GM12878 (cell line): ENCODE results near the gene PPP1CC. TPM values are rescaled to one million over a fixed set of nuclear protein-coding genes. Genes with fewer than 3 reads are reported as not detected.

ENCODE experiments used
- ATAC-seq: fragments of 200-7000 bp; cut with Tn5 transposase; 3 replicates; pipeline ENCODE4 v1.9.1; 2020; ENCODE audit warnings: mild to moderate bottlenecking, moderate library complexity
- BruUV-seq: library from RNA; stranded (reverse); fragments of 400-500 nt; replicated peaks from 2 replicates; lab custom pipeline; 2021; lab: Mats Ljungman, UMichigan
- CTCF ChIA-PET: fragments of 300-600 bp; sonication (Branson Sonifier 250); formaldehyde crosslinking; extraction: SDS; loops from one replicate; lab custom pipeline; 2021; ENCODE audit warnings: inconsistent platforms; lab: Yijun Ruan, JAX
- POLR2A ChIA-PET: fragments of 350-600 bp; formaldehyde crosslinking; extraction: SDS; loops from one replicate; lab custom pipeline; 2021; ENCODE audit warnings: inconsistent platforms; lab: Charles Lee
- RAD21 ChIA-PET: fragments of 300-600 bp; sonication (Branson Sonifier 250); formaldehyde crosslinking; loops from one replicate; lab custom pipeline; 2023; ENCODE audit warnings: antibody characterized with exemption; ENCODE audit not compliant: unreplicated experiment; lab: Charles Lee
- SMC1A ChIA-PET: fragments of 300-600 bp; sonication (Branson Sonifier 250); formaldehyde crosslinking; loops from one replicate; lab custom pipeline; 2023; ENCODE audit not compliant: unreplicated experiment, uncharacterized antibody; lab: Charles Lee
- DNase-seq: peaks from one replicate; pipeline ENCODE4 v3.0.0-alpha.2; 2011; ENCODE audit warnings: low read depth, low spot score
- FAIRE-seq: peaks from 3 replicates; lab custom pipeline; 2011; peaks lifted over from hg19 to GRCh38; lab: Jason Lieb, UNC
- H2AFZ ChIP-seq: 2 replicates; pipeline ENCODE4 v1.6.0; 2011; ENCODE audit warnings: low read depth, low read length, control low read depth; ENCODE audit not compliant: control insufficient read depth
- H3K27ac ChIP-seq: 2 replicates; pipeline ENCODE4 v1.5.1; 2011; ENCODE audit warnings: control low read depth; ENCODE audit not compliant: control insufficient read depth, insufficient read depth
- H3K27me3 ChIP-seq, 2 experiments: replicated peaks in 1 of 2; 2 replicates each; pipeline versions ENCODE4 v1.6.0 to v1.6.1; 2011; ENCODE audit warnings: low read length in 1 of 2; ENCODE audit not compliant: control insufficient read depth in 2 of 2, insufficient read depth in 2 of 2
- H3K36me3 ChIP-seq, 2 experiments: 2 replicates each; pipeline ENCODE4 v1.5.1; 2011; ENCODE audit warnings: low read length in 1 of 2; ENCODE audit not compliant: control insufficient read depth in 2 of 2, insufficient read depth in 2 of 2
- H3K4me1 ChIP-seq: 2 replicates; pipeline ENCODE4 v1.6.1; 2011; ENCODE audit warnings: mild to moderate bottlenecking, low read length, moderate library complexity, mixed read lengths; ENCODE audit not compliant: control insufficient read depth, insufficient read depth
- H3K4me2 ChIP-seq: 2 replicates; pipeline ENCODE4 v1.6.0; 2011; ENCODE audit warnings: control low read depth; ENCODE audit not compliant: control insufficient read depth, insufficient read depth
- H3K4me3 ChIP-seq: fragments of 200-600 bp; sonication (generic); 2 replicates; pipeline ENCODE4 v1.5.1; 2016
- H3K79me2 ChIP-seq: 2 replicates; pipeline ENCODE4 v1.6.0; 2011; ENCODE audit warnings: low read length; ENCODE audit not compliant: control insufficient read depth, insufficient read depth
- H3K9ac ChIP-seq: 2 replicates; pipeline ENCODE4 v1.8.0; 2011; ENCODE audit warnings: low read length, control low read depth, mixed read lengths; ENCODE audit not compliant: control insufficient read depth, insufficient read depth
- H3K9me3 ChIP-seq: replicated peaks from 3 replicates; pipeline ENCODE4 v1.5.1; 2011; ENCODE audit warnings: mild to moderate bottlenecking, low read length; ENCODE audit not compliant: control insufficient read depth, insufficient read depth
- H4K20me1 ChIP-seq: 2 replicates; pipeline ENCODE4 v1.6.0; 2011; ENCODE audit not compliant: control insufficient read depth, insufficient read depth
- ATF7 ChIP-seq: fragments of 450-650 bp; IDR thresholded peaks from 2 replicates; pipeline ENCODE4 v1.6.1; 2016; ENCODE audit warnings: low read depth, mild to moderate bottlenecking
- E4F1 ChIP-seq: fragments of 450-650 bp; IDR thresholded peaks from 2 replicates; pipeline ENCODE4 v1.6.1; 2018; ENCODE audit warnings: borderline replicate concordance, mild to moderate bottlenecking; ENCODE audit not compliant: partially characterized antibody
- JUNB ChIP-seq: IDR thresholded peaks from 2 replicates; pipeline ENCODE4 v1.6.1; 2016; ENCODE audit warnings: antibody characterized with exemption, mild to moderate bottlenecking
- NFYA ChIP-seq: IDR thresholded peaks from 2 replicates; pipeline ENCODE4 v1.6.1; 2011; ENCODE audit warnings: low read depth, mild to moderate bottlenecking, low read length, improper control_type of control experiment, borderline replicate concordance
- NR2F1 ChIP-seq: fragments of 450-650 bp; conservative IDR thresholded peaks from 2 replicates; pipeline ENCODE4 v1.6.1; 2017; ENCODE audit warnings: mild to moderate bottlenecking
- PAX5 ChIP-seq: IDR thresholded peaks from 2 replicates; pipeline ENCODE4 v1.6.1; 2011; ENCODE audit warnings: low read depth, low read length, borderline replicate concordance
- PML ChIP-seq: IDR thresholded peaks from 2 replicates; pipeline ENCODE4 v1.6.1; 2012; ENCODE audit warnings: low read length, inconsistent platforms
- POLR2AphosphoS5 ChIP-seq: IDR thresholded peaks from 2 replicates; pipeline ENCODE4 v1.6.1; 2011; ENCODE audit warnings: mild to moderate bottlenecking, low read length, inconsistent platforms
- ZBTB4 ChIP-seq: fragments of 450-650 bp; formaldehyde crosslinking; IDR thresholded peaks from 2 replicates; pipeline ENCODE4 v1.4.0; 2022; ENCODE audit warnings: mild to moderate bottlenecking, moderate library complexity
- ZNF384 ChIP-seq: IDR thresholded peaks from 2 replicates; pipeline ENCODE4 v1.6.1; 2012; ENCODE audit warnings: low read depth, mild to moderate bottlenecking, low read length, improper control_type of control experiment, borderline replicate concordance
- ZNF687 ChIP-seq: fragments of 450-650 bp; IDR thresholded peaks from 2 replicates; pipeline ENCODE4 v1.6.1; 2017; ENCODE audit warnings: mild to moderate bottlenecking, moderate library complexity
- ZZZ3 ChIP-seq: IDR thresholded peaks from 2 replicates; pipeline ENCODE4 v1.6.1; 2011; ENCODE audit warnings: low read depth; ENCODE audit not compliant: control insufficient read depth, insufficient read length
- WGBS: methylation state at CpG from one replicate; pipeline ENCODE4 v1.1.6; 2016; ENCODE audit warnings: low lambda C conversion rate; ENCODE audit not compliant: insufficient replicate concordance, insufficient coverage; ENCODE audit errors: missing lambda C conversion rate; 5-methylcytosine and 5-hydroxymethylcytosine counted together
- in situ Hi-C: fragments of 300-500 bp; cut with MboI; formaldehyde crosslinking; loops from 9 replicates; pipeline ENCODE4 v1.14.3; 2018; ENCODE audit warnings: mixed read lengths
- intact Hi-C: fragments of 100-400 bp; cut with micrococcal nuclease; formaldehyde crosslinking; loops from one replicate; pipeline ENCODE4 v1.14.2; 2022; ENCODE audit not compliant: unreplicated experiment
- polyA plus RNA-seq, 11 experiments: library from polyadenylated mRNA; depleted of rRNA in 4 of 11; unstranded in 6 of 11; stranded (reverse) in 5 of 11; fragments of >200 nt; fragmentation: Nextera tagmentation in 4 of 11; fragmentation: Illumina TruSeq in 1 of 11; extraction: Ambion mirVana in 4 of 11; extraction: Trizol in 1 of 11; gene quantifications; 1 replicate in 1 of 11; 2 replicates in 10 of 11; pipeline versions ENCODE4 v1.2.1 to v1.2.3, GENCODE V29; 2011 to 2016; ENCODE audit warnings: inconsistent platforms in 2 of 11, missing spikeins in 2 of 11, low read depth in 1 of 11
- total RNA-seq, 4 experiments: library from RNA; depleted of rRNA in 3 of 4; stranded (reverse); fragments of >200 nt in 3 of 4; fragmentation: Illumina TruSeq in 1 of 4; extraction: Trizol in 1 of 4; gene quantifications; 2 replicates each; pipeline versions ENCODE4 v1.2.1 to v1.2.3, GENCODE V29; 2013 to 2021

Gene PPP1CC
- total and polyA plus RNA-seq, 10 of the 15 experiments (the other 5 are each of a cell fraction or from before 2014, with no cell fraction given): 64.4 to 279 (median 157) TPM

GRCh38 chr12:110720516-110720915 lies 22.2 kb downstream of the PPP1CC start (continued):
- TF ChIP-seq ZBTB4 (CRISPR knock-in tag) (no peak), PAX5 (no peak), E4F1 (no peak)

- POLR2A ChIA-PET: no interaction called here
- CTCF ChIA-PET: interaction anchor here (0.9 to 1.3 kb wide), 2 partner anchors 9 to 13 kb away, joined by 3 to 4 read pairs; no protein-coding TSS in a partner anchor
- Histone ChIP-seq H3K4me2 (no peak overlapping the region), H3K79me2 (no peaks in the 10 kb centered on the region; the same call in 1 of the 2 replicates), H3K27ac (no peak overlapping the region), H3K36me3 (peaks cover 5 to 42% of the 10 kb centered on the region in 2 experiments; a peak in 3 of 4 replicates), H3K4me1 (peaks cover 3% of the 10 kb centered on the region; the same call in 1 of the 2 replicates), H4K20me1 (no peaks in the 10 kb centered on the region), H3K9me3 (no peaks in the 10 kb centered on the region), H3K9ac (no peak overlapping the region), H3K27me3 (no peaks in the 10 kb centered on the region), H3K4me3 (no peak overlapping the region), H2AFZ (no peak overlapping the region)
- intact Hi-C loops: no loop called here
- in situ Hi-C loops: no loop called here
- SMC1A ChIA-PET: interaction anchor here (1.1 to 2.2 kb wide), 2 partner anchors 10 to 13 kb away, joined by 3 to 8 read pairs; no protein-coding TSS in a partner anchor
- whole genome bisulfite sequencing: 1% methylated on average over 7 of the region's 7 CpGs
- DNase-seq (no peak), FAIRE-seq (no peak), ATAC-seq (peak; percentile 83)
- BruUV-seq: no TSS peak
- RAD21 ChIA-PET: interaction anchor here (0.5 kb wide), 1 partner anchor 14 kb away, joined by 3 read pairs; no protein-coding TSS in a partner anchor
- TF ChIP-seq NFYA (no peak), ZNF384 (no peak), PML (peak; percentile 26; the same call in 1 of the 2 replicates), POLR2AphosphoS5 (peak; percentile 71; the same call in 1 of the 2 replicates), ZNF687 (peak; percentile 43; the same call in 1 of the 2 replicates), NR2F1 (no peak), ATF7 (peak; percentile 78), JUNB (no peak), ZZZ3 (no peak)
These were observed 24.3 kb downstream of the PPP1CC start for GRCh38 chr12:110718222-110718908.
